Lower leg skin (tissue), 4 donors: Measurements from ENCODE around the gene CPTP. TPM values are rescaled to one million over a fixed set of nuclear protein-coding genes. Genes with fewer than 3 reads are reported as not detected.

Source experiments
- DNase-seq, 2 donors: peaks; one replicate each; pipeline ENCODE4 v3.0.0-alpha.2; 2019; ENCODE audit warnings: low spot score in 2 of 2
- H3K4me3 ChIP-seq: fragments of 200-600 bp; sonication (generic); 2 replicates; pipeline ENCODE4 v1.5.1; 2017; ENCODE audit warnings: mild to moderate bottlenecking, low read depth; ENCODE audit not compliant: poor library complexity, severe bottlenecking
- POLR2A ChIP-seq, 2 donors: fragments of 450-650 bp; IDR thresholded peaks; one replicate each; pipeline ENCODE4 v1.6.1; 2016 to 2017; ENCODE audit warnings: antibody characterized with exemption in 2 of 2, mild to moderate bottlenecking in 1 of 2, moderate library complexity in 1 of 2
- WGBS, 2 donors: methylation state at CpG; one replicate each; pipeline ENCODE4 v1.1.5; 2018; 5-methylcytosine and 5-hydroxymethylcytosine counted together
- intact Hi-C: fragments of 100-400 bp; cut with DNase I; formaldehyde crosslinking; loops from one replicate; pipeline ENCODE4 v1.15.0; 2023; ENCODE audit warnings: low total_unique reads
- total RNA-seq, 4 donors: library from RNA; depleted of rRNA; stranded (reverse); fragments of >200 nt; gene quantifications; one replicate each; pipeline ENCODE4 v1.1.0, GENCODE V29; 2016
- TF ChIP-seq, protein P1 (sequence below), 3 donors: fragments of 450-650 bp; IDR thresholded peaks; one replicate each; pipeline ENCODE4 v1.5.1; 2016; ENCODE audit warnings: antibody characterized with exemption in 3 of 3, mild to moderate bottlenecking in 3 of 3, moderate library complexity in 2 of 3

CPTP gene
- total RNA-seq, 4 donors from 2014 or later, result 51.0 to 62.9 (median 57.4) TPM

- WGBS, 2 donors, result 1% methylated on average over 12 to 47 of the region's 109 CpGs
- no peak for DNase-seq
- H3K4me3 ChIP-seq, result peak overlapping the region; percentile 51
- TF ChIP-seq, protein P1, sequence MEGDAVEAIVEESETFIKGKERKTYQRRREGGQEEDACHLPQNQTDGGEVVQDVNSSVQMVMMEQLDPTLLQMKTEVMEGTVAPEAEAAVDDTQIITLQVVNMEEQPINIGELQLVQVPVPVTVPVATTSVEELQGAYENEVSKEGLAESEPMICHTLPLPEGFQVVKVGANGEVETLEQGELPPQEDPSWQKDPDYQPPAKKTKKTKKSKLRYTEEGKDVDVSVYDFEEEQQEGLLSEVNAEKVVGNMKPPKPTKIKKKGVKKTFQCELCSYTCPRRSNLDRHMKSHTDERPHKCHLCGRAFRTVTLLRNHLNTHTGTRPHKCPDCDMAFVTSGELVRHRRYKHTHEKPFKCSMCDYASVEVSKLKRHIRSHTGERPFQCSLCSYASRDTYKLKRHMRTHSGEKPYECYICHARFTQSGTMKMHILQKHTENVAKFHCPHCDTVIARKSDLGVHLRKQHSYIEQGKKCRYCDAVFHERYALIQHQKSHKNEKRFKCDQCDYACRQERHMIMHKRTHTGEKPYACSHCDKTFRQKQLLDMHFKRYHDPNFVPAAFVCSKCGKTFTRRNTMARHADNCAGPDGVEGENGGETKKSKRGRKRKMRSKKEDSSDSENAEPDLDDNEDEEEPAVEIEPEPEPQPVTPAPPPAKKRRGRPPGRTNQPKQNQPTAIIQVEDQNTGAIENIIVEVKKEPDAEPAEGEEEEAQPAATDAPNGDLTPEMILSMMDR (IDR thresholded peaks at IDR 0.05), result no peak
- TF ChIP-seq POLR2A (IDR thresholded peaks at IDR 0.05), result no peak
- intact Hi-C loops, result no loop called here
Observed at GRCh38 chr1:1348420-1349255, 24.0 kb downstream of the CPTP start.

DNA sequence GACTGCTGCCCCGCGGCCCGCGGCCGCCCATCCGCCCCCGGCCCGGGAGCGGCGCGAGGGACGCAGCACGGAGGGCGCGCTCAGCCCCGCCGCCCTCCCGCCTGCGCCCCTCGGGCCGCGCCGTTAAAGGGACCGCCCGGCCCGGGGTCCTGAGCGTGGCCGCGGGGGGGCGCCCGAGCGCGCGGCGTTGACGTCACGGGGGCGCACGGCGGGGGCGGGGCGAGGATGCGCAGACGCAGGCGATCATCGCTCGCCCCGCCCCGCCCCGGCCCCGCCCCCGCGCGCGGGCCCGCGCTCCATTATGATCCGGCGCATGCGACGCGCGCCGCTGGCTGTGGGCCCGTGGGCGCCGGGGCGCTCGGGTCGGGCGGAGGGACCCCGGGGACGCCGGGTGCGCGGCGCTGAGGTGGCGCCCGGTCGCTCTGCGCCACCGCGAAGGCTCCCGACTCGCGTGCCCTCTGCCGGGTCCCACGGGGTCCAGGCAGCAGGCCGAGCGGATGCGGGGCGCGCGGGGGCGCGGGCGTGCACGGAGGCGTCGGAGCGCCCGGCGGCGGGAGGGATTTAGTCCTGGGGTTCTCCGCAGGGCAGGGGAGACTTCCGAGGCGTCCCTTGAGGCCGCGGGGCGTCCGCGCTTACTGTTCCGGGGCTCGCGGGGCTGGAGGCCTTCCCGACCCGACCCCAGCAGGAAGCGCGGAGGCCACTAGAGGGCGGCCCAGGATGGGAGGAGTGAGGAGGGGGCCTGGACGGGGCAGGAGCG lies 24.8 kb downstream of the CPTP start, which contains the start of gene DVL1:
Gene DVL1, minus strand, starts transcription at position 163 of the 757 bp plus-strand sequence. CDS start 353 bp downstream, outside the sequence.
- intact Hi-C loops, result no loop called here
- DNase-seq, result no peak
- TF ChIP-seq, protein P1 (IDR thresholded peaks at IDR 0.05), result peak in 1 of 3 donors; percentile 28
- TF ChIP-seq POLR2A (IDR thresholded peaks at IDR 0.05), result no peak
- H3K4me3 ChIP-seq, result peak within 1 kb of the TSS; percentile 56
- WGBS, 2 donors, result 0 to 2% methylated on average over 9 to 14 of the region's 122 CpGs

DNA sequence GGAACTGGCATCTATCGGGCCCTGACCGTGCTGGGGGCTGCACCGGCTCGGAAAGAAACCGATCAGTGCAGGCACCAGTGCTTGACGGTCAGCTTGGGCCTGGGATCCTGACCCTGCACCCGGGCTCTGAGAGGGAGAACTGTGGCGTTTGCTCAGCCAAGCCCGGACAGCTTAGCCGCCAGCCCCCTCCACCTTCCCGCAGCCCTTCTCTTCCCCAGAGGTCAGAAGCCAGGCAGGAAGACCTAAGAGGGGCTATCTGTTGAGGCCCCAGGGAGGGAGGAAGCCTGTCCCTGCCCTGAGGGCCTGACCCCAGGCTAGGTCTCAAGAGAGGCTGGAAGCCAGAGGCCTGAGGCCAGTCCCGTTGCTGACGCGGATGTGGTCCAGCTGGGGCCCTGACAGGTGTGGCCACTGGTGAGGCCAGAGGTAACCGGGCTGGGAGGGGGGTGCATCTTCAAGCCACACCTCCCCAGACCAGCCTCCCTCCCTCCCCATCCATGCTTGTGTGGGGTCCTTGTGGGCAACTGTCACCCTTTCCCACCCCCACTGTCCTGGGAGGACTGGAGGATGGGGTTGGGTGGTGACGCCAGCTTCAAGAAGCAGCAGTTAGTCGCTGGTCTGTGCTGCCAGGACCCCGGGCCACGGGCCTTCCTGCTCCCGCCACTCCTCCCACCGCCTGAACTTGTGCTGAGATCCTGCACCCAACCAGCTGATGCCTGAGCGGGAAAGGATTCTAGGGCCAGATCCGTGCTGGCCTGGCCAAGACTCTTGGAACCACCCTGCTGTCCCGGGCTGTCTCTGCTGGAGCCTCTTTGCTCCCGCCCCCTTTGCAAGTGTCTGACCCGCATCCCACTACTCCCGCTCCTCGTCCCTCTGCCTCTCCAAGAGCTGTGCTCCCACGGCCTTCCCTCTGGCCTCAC lies 27.2 kb downstream of the CPTP start:
- TF ChIP-seq POLR2A (IDR thresholded peaks at IDR 0.05), result no peak
- TF ChIP-seq, protein P1 (IDR thresholded peaks at IDR 0.05), result no peak
- intact Hi-C loops, result no loop called here
- DNase-seq, result peak in 1 of 2 donors; percentile 93
- 41 to 47% methylated on average over 26 to 28 of the region's 29 CpGs for WGBS, 2 donors
- H3K4me3 ChIP-seq, result no peak overlapping the region

DNA sequence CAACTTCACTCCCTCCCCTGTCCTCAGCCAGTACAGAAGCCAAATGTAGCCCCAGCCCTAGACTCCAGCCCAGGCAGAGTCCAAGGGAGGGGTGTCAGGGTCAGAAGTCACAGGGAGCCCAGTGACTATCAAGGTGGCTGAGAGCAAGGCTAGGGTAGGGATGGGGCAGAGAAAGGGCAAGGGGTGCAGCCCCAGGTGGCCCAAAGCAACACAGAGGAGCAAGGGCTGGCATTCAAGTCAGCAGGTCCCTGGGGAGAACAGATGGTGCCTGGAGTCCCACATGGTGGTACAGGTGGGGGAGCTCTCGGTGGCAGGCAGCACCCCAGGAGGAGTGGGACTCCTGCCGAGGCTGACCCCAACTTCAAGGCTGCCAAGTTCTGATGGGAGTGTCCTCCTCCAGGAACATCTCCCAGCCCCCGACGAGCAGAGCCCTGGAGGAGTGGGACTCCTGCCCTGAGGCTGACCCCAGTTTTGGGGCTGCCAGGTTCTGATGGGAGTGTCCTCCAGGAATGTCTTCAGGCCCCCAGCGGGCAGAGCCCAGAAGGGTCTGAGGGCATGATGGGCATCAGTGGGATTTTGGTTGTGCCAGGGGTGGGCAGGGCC lies 28.3 kb downstream of the CPTP start:
- intact Hi-C loops, result no loop called here
- 0 to 20% methylated on average over 3 to 4 of the region's 5 CpGs for WGBS, 2 donors
- H3K4me3 ChIP-seq, result no peak overlapping the region
- TF ChIP-seq, protein P1 (IDR thresholded peaks at IDR 0.05), result no peak
- no peak for TF ChIP-seq POLR2A (IDR thresholded peaks at IDR 0.05)
- DNase-seq, result no peak
